Neural cell (in vitro differentiated cells): ENCODE measurements around the gene C6orf132.

ENCODE experiments used
- TAF1 ChIP-seq: IDR thresholded peaks from 2 replicates; pipeline ENCODE4 v1.6.1; 2012; ENCODE audit warnings: low read depth
- TF ChIP-seq, protein P1 (sequence below): IDR thresholded peaks from 2 replicates; pipeline ENCODE4 v1.6.1; 2012; ENCODE audit warnings: borderline replicate concordance

DNA sequence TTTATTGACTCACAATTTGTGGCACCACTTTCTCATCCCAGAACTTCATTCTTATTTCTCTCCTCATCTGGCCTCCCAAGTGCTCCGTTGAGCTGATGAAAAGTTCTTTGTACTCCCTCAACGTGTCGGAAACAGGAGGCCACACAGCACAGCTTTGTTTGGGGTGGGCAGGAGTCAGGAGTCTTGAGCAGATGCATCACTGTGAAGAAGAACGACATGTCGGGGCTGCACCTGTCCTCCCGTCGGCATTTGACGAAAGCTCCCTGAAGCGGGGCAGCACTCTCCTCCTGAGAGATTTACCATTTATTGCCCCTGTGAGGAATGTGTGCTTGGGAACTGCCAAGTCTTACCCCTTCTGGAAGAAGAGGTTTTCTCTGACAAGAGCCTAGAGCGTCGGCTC is 64.0 kb downstream of the C6orf132 start:
- TF ChIP-seq, protein P1, sequence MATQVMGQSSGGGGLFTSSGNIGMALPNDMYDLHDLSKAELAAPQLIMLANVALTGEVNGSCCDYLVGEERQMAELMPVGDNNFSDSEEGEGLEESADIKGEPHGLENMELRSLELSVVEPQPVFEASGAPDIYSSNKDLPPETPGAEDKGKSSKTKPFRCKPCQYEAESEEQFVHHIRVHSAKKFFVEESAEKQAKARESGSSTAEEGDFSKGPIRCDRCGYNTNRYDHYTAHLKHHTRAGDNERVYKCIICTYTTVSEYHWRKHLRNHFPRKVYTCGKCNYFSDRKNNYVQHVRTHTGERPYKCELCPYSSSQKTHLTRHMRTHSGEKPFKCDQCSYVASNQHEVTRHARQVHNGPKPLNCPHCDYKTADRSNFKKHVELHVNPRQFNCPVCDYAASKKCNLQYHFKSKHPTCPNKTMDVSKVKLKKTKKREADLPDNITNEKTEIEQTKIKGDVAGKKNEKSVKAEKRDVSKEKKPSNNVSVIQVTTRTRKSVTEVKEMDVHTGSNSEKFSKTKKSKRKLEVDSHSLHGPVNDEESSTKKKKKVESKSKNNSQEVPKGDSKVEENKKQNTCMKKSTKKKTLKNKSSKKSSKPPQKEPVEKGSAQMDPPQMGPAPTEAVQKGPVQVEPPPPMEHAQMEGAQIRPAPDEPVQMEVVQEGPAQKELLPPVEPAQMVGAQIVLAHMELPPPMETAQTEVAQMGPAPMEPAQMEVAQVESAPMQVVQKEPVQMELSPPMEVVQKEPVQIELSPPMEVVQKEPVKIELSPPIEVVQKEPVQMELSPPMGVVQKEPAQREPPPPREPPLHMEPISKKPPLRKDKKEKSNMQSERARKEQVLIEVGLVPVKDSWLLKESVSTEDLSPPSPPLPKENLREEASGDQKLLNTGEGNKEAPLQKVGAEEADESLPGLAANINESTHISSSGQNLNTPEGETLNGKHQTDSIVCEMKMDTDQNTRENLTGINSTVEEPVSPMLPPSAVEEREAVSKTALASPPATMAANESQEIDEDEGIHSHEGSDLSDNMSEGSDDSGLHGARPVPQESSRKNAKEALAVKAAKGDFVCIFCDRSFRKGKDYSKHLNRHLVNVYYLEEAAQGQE, result no peak
- TF ChIP-seq TAF1, result no peak
